ENCODE data around the gene ZNF846.
"Not testable (repeated sequence)": the region's sequence is repeated elsewhere in the genome, so short reads cannot be mapped to it uniquely, and the experiment has no call there.

ZNF846 gene

GRCh38 chr19:9757544-9758501 lies 10.7 kb downstream of the ZNF846 start:
- no peak for TF ChIP-seq POLR2A (IDR thresholded peaks at IDR 0.05; ENCODE audit: low read depth, low read length)
- TF ChIP-seq POLR2AphosphoS5 (IDR thresholded peaks at IDR 0.05; ENCODE audit: low read depth, low read length), result no peak
- no peak for TF ChIP-seq TAF1 (IDR thresholded peaks at IDR 0.05; ENCODE audit: borderline replicate concordance, low read depth, low read length)
- FAIRE-seq, result no peak

GRCh38 chr19:9752701-9753443 lies 15.7 kb downstream of the ZNF846 start:
- DNase-seq (ENCODE audit: insufficient read length), result no peak
- TF ChIP-seq POLR2A (IDR thresholded peaks at IDR 0.05; ENCODE audit: low read depth, low read length) (no peak), POLR2AphosphoS5 (IDR thresholded peaks at IDR 0.05; ENCODE audit: low read depth, low read length) (no peak), TAF1 (IDR thresholded peaks at IDR 0.05; ENCODE audit: borderline replicate concordance, low read depth, low read length) (no peak)
- FAIRE-seq, result no peak

More at GRCh38 chr19:9757544-9758501, 10.7 kb downstream of the ZNF846 start:
- DNase-seq (ENCODE audit: insufficient read length), result no peak

- DNase-seq (ENCODE audit: insufficient read length) (no peak), FAIRE-seq (no peak)
- TF ChIP-seq POLR2A (IDR thresholded peaks at IDR 0.05; ENCODE audit: low read depth, low read length) (no peak), TAF1 (IDR thresholded peaks at IDR 0.05; ENCODE audit: borderline replicate concordance, low read depth, low read length) (no peak), POLR2AphosphoS5 (IDR thresholded peaks at IDR 0.05; ENCODE audit: low read depth, low read length) (no peak)
These were observed 17.1 kb downstream of the ZNF846 start for GRCh38 chr19:9751446-9751845.

GRCh38 chr19:9741476-9742171 lies 26.9 kb downstream of the ZNF846 start:
- FAIRE-seq (no peak), DNase-seq (ENCODE audit: insufficient read length) (no peak)
- no peak for TF ChIP-seq POLR2A (IDR thresholded peaks at IDR 0.05; ENCODE audit: low read depth, low read length)
- TF ChIP-seq POLR2AphosphoS5 (IDR thresholded peaks at IDR 0.05; ENCODE audit: low read depth, low read length), result no peak

- FAIRE-seq (no peak), DNase-seq (ENCODE audit: insufficient read length) (no peak)
- TF ChIP-seq POLR2A (IDR thresholded peaks at IDR 0.05; ENCODE audit: low read depth, low read length) (no peak), POLR2AphosphoS5 (IDR thresholded peaks at IDR 0.05; ENCODE audit: low read depth, low read length) (no peak)
These were observed 32.6 kb downstream of the ZNF846 start for GRCh38 chr19:9735986-9736385.

GRCh38 chr19:9730056-9730455 lies 38.5 kb downstream of the ZNF846 start:
- FAIRE-seq; DNase-seq (ENCODE audit: insufficient read length): not testable (repeated sequence)

GRCh38 chr19:9729162-9729561 lies 39.4 kb downstream of the ZNF846 start:
- FAIRE-seq (no peak), DNase-seq (ENCODE audit: insufficient read length) (no peak)
- TF ChIP-seq TAF1 (IDR thresholded peaks at IDR 0.05; ENCODE audit: borderline replicate concordance, low read depth, low read length) (no peak), POLR2AphosphoS5 (IDR thresholded peaks at IDR 0.05; ENCODE audit: low read depth, low read length) (no peak), POLR2A (IDR thresholded peaks at IDR 0.05; ENCODE audit: low read depth, low read length) (no peak)

GRCh38 chr19:9727644-9728043 lies 40.9 kb downstream of the ZNF846 start:
- DNase-seq (ENCODE audit: insufficient read length), result no peak

GRCh38 chr19:9725508-9726201 lies 42.9 kb downstream of the ZNF846 start:
- FAIRE-seq; DNase-seq (ENCODE audit: insufficient read length): not testable (repeated sequence)

More at GRCh38 chr19:9727644-9728043, 40.9 kb downstream of the ZNF846 start:
- TF ChIP-seq TAF1 (IDR thresholded peaks at IDR 0.05; ENCODE audit: borderline replicate concordance, low read depth, low read length) (no peak), POLR2A (IDR thresholded peaks at IDR 0.05; ENCODE audit: low read depth, low read length) (no peak), POLR2AphosphoS5 (IDR thresholded peaks at IDR 0.05; ENCODE audit: low read depth, low read length) (no peak)
- no peak for FAIRE-seq

- no peak for TF ChIP-seq POLR2A (IDR thresholded peaks at IDR 0.05; ENCODE audit: low read depth, low read length)
- TF ChIP-seq TAF1 (IDR thresholded peaks at IDR 0.05; ENCODE audit: borderline replicate concordance, low read depth, low read length), result no peak
- no peak for TF ChIP-seq POLR2AphosphoS5 (IDR thresholded peaks at IDR 0.05; ENCODE audit: low read depth, low read length)
- DNase-seq (ENCODE audit: insufficient read length) (no peak), FAIRE-seq (no peak)
These were observed 44.4 kb downstream of the ZNF846 start for GRCh38 chr19:9724157-9724556.

GRCh38 chr19:9721861-9722260 lies 46.7 kb downstream of the ZNF846 start:
- no peak for TF ChIP-seq POLR2AphosphoS5 (IDR thresholded peaks at IDR 0.05; ENCODE audit: low read depth, low read length)
- TF ChIP-seq POLR2A (IDR thresholded peaks at IDR 0.05; ENCODE audit: low read depth, low read length), result no peak
- no peak for TF ChIP-seq TAF1 (IDR thresholded peaks at IDR 0.05; ENCODE audit: borderline replicate concordance, low read depth, low read length)
- FAIRE-seq (no peak), DNase-seq (ENCODE audit: insufficient read length) (no peak)

Measured in GM12892 (cell line).